GM12872 (cell line): ENCODE measurements around the gene GABBR2.

Experiments used
- TF ChIP-seq, protein P1 (sequence below): IDR thresholded peaks from 3 replicates; pipeline ENCODE4 v1.5.1; 2011; ENCODE audit warnings: low read depth, mild to moderate bottlenecking, low read length, moderate library complexity; ENCODE audit not compliant: insufficient read depth

GABBR2 gene

GRCh38 chr9:98654247-98654646 is 54.5 kb downstream of the GABBR2 start:
- TF ChIP-seq, protein P1, sequence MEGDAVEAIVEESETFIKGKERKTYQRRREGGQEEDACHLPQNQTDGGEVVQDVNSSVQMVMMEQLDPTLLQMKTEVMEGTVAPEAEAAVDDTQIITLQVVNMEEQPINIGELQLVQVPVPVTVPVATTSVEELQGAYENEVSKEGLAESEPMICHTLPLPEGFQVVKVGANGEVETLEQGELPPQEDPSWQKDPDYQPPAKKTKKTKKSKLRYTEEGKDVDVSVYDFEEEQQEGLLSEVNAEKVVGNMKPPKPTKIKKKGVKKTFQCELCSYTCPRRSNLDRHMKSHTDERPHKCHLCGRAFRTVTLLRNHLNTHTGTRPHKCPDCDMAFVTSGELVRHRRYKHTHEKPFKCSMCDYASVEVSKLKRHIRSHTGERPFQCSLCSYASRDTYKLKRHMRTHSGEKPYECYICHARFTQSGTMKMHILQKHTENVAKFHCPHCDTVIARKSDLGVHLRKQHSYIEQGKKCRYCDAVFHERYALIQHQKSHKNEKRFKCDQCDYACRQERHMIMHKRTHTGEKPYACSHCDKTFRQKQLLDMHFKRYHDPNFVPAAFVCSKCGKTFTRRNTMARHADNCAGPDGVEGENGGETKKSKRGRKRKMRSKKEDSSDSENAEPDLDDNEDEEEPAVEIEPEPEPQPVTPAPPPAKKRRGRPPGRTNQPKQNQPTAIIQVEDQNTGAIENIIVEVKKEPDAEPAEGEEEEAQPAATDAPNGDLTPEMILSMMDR: no peak

DNA sequence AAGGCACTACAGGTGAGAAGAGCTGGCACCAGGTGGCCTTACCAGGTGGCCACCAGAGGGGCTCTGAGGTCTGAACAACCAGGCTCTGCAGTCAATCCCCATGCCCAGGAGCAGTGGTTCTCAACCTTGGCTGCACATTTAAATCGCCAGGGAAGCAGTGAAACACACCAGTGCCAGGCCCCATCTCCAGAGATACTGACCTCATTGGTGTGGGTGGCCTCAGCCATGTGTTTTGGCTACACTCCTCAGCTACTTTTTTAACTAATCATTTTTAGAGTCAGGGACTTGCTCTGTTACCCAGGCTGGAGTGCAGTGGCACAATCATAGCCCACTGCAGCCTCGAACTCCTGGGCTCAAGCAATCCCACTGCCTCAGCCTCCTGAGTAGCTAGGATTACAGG is 56.0 kb downstream of the GABBR2 start:
- TF ChIP-seq, protein P1: no peak

DNA sequence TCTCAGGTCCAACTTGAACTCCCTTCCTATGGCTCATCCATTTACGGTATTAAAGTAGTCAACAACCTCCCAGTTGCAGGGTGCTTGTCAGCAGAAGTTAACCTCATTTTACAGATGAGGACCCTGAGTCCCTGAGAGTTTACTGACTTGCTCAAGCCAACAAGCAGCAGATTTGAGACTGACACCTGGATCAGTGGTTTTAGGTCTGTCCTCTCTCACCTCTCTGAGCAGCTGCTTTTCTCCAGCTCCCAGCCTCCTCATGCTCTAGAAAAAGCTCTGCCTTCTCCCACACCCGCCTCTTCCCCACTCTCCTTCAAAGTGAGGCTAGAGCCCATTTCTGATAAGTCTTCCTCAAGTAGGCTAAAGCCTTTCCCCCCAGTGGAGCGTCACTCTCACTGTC is 56.4 kb downstream of the GABBR2 start:
- TF ChIP-seq, protein P1: no peak

DNA sequence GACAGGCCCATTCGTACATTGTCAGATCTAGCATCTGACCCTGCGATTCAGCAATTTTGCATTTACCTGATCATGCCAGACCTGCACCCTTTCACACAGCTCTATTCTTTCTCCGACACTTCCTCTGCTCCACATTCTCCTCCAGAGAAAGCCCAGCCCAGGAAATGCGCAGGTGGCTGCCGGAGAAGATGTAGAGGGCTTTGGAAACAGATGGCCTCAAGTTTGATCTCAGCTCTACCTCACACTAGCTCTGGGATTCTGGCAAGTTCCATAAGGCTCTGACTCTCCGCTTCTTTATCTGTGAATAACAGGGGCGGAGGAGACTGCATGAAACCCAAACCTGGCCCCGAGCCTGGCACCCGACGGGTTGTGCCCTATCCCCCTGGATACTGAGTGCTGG is 61.5 kb downstream of the GABBR2 start:
- TF ChIP-seq, protein P1: no peak

GRCh38 chr9:98644011-98644410 is 64.7 kb downstream of the GABBR2 start:
- TF ChIP-seq, protein P1: no peak

- TF ChIP-seq, protein P1: no peak
Observed at GRCh38 chr9:98642661-98643312, 65.9 kb downstream of the GABBR2 start.

DNA sequence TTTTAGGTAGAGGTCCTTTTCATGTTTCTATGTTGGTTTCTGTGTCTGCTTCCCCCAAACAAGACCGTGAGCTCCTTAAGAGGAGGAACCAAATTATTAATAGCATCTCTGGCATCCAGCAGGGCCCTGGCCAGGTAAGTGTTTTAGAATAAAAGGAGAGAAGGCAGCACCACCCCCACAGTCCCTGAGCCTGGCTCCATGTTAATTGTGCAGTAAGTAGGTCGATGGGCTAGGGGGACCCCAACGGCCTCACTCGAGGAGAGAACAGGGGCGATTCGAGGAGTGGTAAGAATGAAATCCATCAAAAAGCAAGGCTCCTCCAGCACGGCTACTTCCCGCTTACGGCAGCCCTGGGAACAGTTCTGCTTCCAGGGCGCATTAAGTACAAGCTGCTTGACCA is 67.0 kb downstream of the GABBR2 start:
- TF ChIP-seq, protein P1: no peak
